Left cardiac atrium (tissue), 4 donors: ENCODE results near the gene PLPPR2. TPM values are rescaled to one million over a fixed set of nuclear protein-coding genes. Genes with fewer than 3 reads are reported as not detected.
"Not testable (repeated sequence)": the region's sequence is repeated elsewhere in the genome, so short reads cannot be mapped to it uniquely, and the experiment has no call there.

Experiments
- ATAC-seq, 2 donors: fragments of 200-7000 bp; cut with Tn5 transposase; one replicate each; pipeline ENCODE4 v1.9.1; 2020; ENCODE audit warnings: mild to moderate bottlenecking in 2 of 2, moderate library complexity in 2 of 2
- DNase-seq: peaks from one replicate; pipeline ENCODE4 v3.0.0-alpha.2; 2020
- intact Hi-C, 2 donors: fragments of 100-400 bp; cut with DNase I; formaldehyde crosslinking; loops; one replicate each; pipeline versions ENCODE4 v1.14.1 to v1.15.1; 2022 to 2023
- long read RNA-seq: library from polyadenylated mRNA; unstranded; transcript quantifications from one replicate; pipeline ENCODE4 v2.0.0, GENCODE V29; 2021
- total RNA-seq, 2 donors: library from RNA; stranded (reverse); fragmentation: NEBNext Ultra II Directional; extraction: Animal tissue kit (Norgen Biotek cat#: 25700); gene quantifications; one replicate each; pipeline ENCODE4 v1.2.1, GENCODE V29; 2021
- donor health status: DM: no; HTN: yes; CAD: no.
- donor health status: DM: no; HTN: yes; CAD: no; lungs with severe emphysema.
- donor health status: DM: yes; HTN: yes; CAD: no.
- donor health status: Dilated cardiomyopathy.

PLPPR2 gene
- total RNA-seq: 10 to 100 TPM; 23.5 to 28.3 TPM
- long read RNA-seq, partial matches to known transcripts: 9 of 10 reads
- long read RNA-seq, other reads (novel, unspliced or antisense): 0 of 10 reads

- ATAC-seq: peak; percentile 96 to 97
- intact Hi-C loops: no loop called here
- peak; percentile 98 for DNase-seq
These were observed at the start of gene PLPPR2 for GRCh38 chr19:11355160-11356073. Gene PLPPR2, plus strand, starts transcription at chr19:11355432. Its CDS starts 2,242 bp downstream, at chr19:11357674.

GRCh38 chr19:11306337-11306736 lies 48.9 kb upstream of the PLPPR2 start:
- no peak for DNase-seq
- no peak for ATAC-seq
- intact Hi-C loops: no loop called here

- ATAC-seq, intact Hi-C loops, DNase-seq: not testable (repeated sequence)
These were observed 34.8 kb upstream of the PLPPR2 start for GRCh38 chr19:11320278-11320995.

- DNase-seq (no peak), ATAC-seq (no peak)
- intact Hi-C loops: no loop called here
These were observed 33.8 kb upstream of the PLPPR2 start for GRCh38 chr19:11321191-11322126.

GRCh38 chr19:11322269-11323024 lies 32.8 kb upstream of the PLPPR2 start:
- intact Hi-C loops: no loop called here
- no peak for DNase-seq
- ATAC-seq: no peak

GRCh38 chr19:11323601-11324078 lies 31.6 kb upstream of the PLPPR2 start:
- DNase-seq (no peak), ATAC-seq (peak in 1 of 2 donors; percentile 7)
- intact Hi-C loops: no loop called here

- ATAC-seq: peak; percentile 91 to 95
- intact Hi-C loops: no loop called here
- peak; percentile 82 for DNase-seq
These were observed 31.1 kb upstream of the PLPPR2 start for GRCh38 chr19:11324079-11324661.

GRCh38 chr19:11324748-11325389 lies 30.4 kb upstream of the PLPPR2 start:
- intact Hi-C loops: no loop called here
- DNase-seq (no peak), ATAC-seq (peak in 1 of 2 donors; percentile 14)

- ATAC-seq: no peak
- intact Hi-C loops: no loop called here
- no peak for DNase-seq
These were observed 29.7 kb upstream of the PLPPR2 start for GRCh38 chr19:11325544-11325943.

GRCh38 chr19:11330127-11330526 lies 25.1 kb upstream of the PLPPR2 start:
- intact Hi-C loops: no loop called here
- ATAC-seq: no peak
- no peak for DNase-seq

- ATAC-seq (no peak), DNase-seq (no peak)
- intact Hi-C loops: no loop called here
These were observed 23.7 kb upstream of the PLPPR2 start for GRCh38 chr19:11331502-11331901.

GRCh38 chr19:11332822-11333221 lies 22.4 kb upstream of the PLPPR2 start:
- intact Hi-C loops: no loop called here
- DNase-seq (no peak), ATAC-seq (no peak)

- ATAC-seq, intact Hi-C loops, DNase-seq: not testable (repeated sequence)
These were observed 21.4 kb upstream of the PLPPR2 start for GRCh38 chr19:11333838-11334237.

- DNase-seq (no peak), ATAC-seq (no peak)
- intact Hi-C loops: no loop called here
These were observed 19.6 kb upstream of the PLPPR2 start for GRCh38 chr19:11335449-11336146.

GRCh38 chr19:11337080-11337479 lies 18.2 kb upstream of the PLPPR2 start:
- intact Hi-C loops: no loop called here
- DNase-seq: no peak
- ATAC-seq: no peak

GRCh38 chr19:11338121-11338520 lies 17.1 kb upstream of the PLPPR2 start:
- intact Hi-C loops: no loop called here
- no peak for ATAC-seq
- DNase-seq: no peak
